LNCaP clone FGC (cell line): ENCODE measurements around the gene CEMIP2.

Experiments
- DNase-seq: peaks from one replicate; pipeline ENCODE4 v3.0.0-alpha.2; 2011; ENCODE audit warnings: low read depth
- H3K4me3 ChIP-seq: 2 replicates; pipeline ENCODE4 v1.5.1; 2011; ENCODE audit warnings: mild to moderate bottlenecking, low read depth, low read length, control low read depth
- CTCF ChIP-seq: IDR thresholded peaks from 2 replicates; pipeline ENCODE4 v1.5.1; 2012; ENCODE audit warnings: mild to moderate bottlenecking; ENCODE audit not compliant: control insufficient read depth, insufficient read depth; ENCODE audit errors: extremely low read depth

The CEMIP2 gene

GRCh38 chr9:71801826-71802225 is 33.5 kb upstream of the CEMIP2 start:
- H3K4me3 ChIP-seq = no peak overlapping the region
- no peak for TF ChIP-seq CTCF
- no peak for DNase-seq

- no peak overlapping the region for H3K4me3 ChIP-seq
- no peak for DNase-seq
- TF ChIP-seq CTCF = no peak
Observed at GRCh38 chr9:71797266-71797665, 29.0 kb upstream of the CEMIP2 start.

- DNase-seq = no peak
- TF ChIP-seq CTCF = no peak
- H3K4me3 ChIP-seq = no peak overlapping the region
Observed at GRCh38 chr9:71796100-71796767, 27.9 kb upstream of the CEMIP2 start.

GRCh38 chr9:71795097-71795813 is 26.9 kb upstream of the CEMIP2 start:
- no peak for DNase-seq
- H3K4me3 ChIP-seq = no peak overlapping the region
- no peak for TF ChIP-seq CTCF

- no peak overlapping the region for H3K4me3 ChIP-seq
- DNase-seq = no peak
- no peak for TF ChIP-seq CTCF
Observed at GRCh38 chr9:71793386-71794105, 25.2 kb upstream of the CEMIP2 start.

GRCh38 chr9:71791875-71792274 is 23.6 kb upstream of the CEMIP2 start:
- DNase-seq = no peak
- H3K4me3 ChIP-seq = no peak overlapping the region
- no peak for TF ChIP-seq CTCF
